Vagina (tissue), 2 donors: ENCODE measurements around the gene ATXN7L3.

Experiments
- POLR2A ChIP-seq, 2 donors: fragments of 450-650 bp; IDR thresholded peaks; one replicate each; pipeline ENCODE4 v1.6.1; 2017; ENCODE audit warnings: antibody characterized with exemption in 2 of 2, mild to moderate bottlenecking in 2 of 2, moderate library complexity in 2 of 2
- TF ChIP-seq, protein P1 (sequence below), 3 experiments: fragments of 450-650 bp in 2 of 3; fragments of 200-600 bp in 1 of 3; sonication (generic) in 1 of 3; IDR thresholded peaks; one replicate each; pipeline ENCODE4 v1.5.1; 2017 to 2019; ENCODE audit warnings: antibody characterized with exemption in 3 of 3, mild to moderate bottlenecking in 2 of 3, moderate library complexity in 2 of 3

DNA sequence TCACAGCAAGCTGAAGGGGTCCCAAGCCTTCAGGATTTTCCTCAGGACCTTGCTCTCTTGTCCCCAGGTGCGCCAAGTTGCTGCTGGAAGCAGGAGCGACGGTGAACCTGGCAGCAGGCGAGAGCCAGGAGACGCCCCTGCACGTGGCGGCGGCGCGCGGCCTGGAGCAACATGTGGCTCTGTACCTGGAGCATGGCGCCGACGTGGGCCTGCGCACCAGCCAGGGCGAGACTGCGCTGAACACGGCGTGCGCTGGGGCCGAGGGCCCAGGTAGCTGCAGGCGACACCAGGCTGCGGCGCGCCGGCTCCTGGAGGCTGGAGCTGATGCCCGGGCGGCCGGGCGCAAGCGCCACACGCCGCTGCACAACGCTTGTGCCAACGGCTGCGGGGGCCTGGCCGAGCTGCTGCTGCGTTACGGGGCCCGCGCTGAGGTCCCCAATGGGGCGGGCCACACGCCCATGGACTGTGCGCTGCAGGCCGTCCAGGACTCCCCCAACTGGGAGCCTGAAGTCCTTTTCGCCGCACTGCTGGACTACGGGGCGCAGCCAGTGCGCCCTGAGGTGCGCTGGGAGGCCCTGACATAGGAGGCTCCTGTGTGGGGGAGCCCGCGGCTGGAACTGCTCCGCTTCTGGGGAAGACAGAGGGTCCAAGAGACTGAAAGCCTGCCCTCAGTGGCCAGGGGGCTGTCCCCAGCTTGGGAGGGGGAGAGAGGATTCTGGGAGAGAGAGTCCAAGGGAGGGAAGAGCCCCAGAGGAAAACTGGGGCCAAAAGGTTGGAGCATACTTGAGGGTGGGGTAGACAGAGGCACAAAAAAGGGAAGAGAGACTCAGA is 22.8 kb downstream of the ATXN7L3 start:
- TF ChIP-seq, protein P1, sequence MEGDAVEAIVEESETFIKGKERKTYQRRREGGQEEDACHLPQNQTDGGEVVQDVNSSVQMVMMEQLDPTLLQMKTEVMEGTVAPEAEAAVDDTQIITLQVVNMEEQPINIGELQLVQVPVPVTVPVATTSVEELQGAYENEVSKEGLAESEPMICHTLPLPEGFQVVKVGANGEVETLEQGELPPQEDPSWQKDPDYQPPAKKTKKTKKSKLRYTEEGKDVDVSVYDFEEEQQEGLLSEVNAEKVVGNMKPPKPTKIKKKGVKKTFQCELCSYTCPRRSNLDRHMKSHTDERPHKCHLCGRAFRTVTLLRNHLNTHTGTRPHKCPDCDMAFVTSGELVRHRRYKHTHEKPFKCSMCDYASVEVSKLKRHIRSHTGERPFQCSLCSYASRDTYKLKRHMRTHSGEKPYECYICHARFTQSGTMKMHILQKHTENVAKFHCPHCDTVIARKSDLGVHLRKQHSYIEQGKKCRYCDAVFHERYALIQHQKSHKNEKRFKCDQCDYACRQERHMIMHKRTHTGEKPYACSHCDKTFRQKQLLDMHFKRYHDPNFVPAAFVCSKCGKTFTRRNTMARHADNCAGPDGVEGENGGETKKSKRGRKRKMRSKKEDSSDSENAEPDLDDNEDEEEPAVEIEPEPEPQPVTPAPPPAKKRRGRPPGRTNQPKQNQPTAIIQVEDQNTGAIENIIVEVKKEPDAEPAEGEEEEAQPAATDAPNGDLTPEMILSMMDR (IDR thresholded peaks at IDR 0.05), result no peak
- TF ChIP-seq POLR2A (IDR thresholded peaks at IDR 0.05), result no peak
